B cell (primary cell): Measurements from ENCODE around the gene RBMS3.

Source experiments
- EZH2 ChIP-seq: IDR thresholded peaks from 2 replicates; pipeline ENCODE4 v1.6.1; 2012; ENCODE audit warnings: borderline replicate concordance, low read depth, mild to moderate bottlenecking, moderate library complexity, low read length; ENCODE audit not compliant: insufficient read depth, poor library complexity, severe bottlenecking
- TF ChIP-seq, protein P1 (sequence below): fragments of 200-600 bp; IDR thresholded peaks from one replicate; pipeline ENCODE4 v1.8.0; 2022; ENCODE audit warnings: antibody characterized with exemption, mild to moderate bottlenecking

DNA sequence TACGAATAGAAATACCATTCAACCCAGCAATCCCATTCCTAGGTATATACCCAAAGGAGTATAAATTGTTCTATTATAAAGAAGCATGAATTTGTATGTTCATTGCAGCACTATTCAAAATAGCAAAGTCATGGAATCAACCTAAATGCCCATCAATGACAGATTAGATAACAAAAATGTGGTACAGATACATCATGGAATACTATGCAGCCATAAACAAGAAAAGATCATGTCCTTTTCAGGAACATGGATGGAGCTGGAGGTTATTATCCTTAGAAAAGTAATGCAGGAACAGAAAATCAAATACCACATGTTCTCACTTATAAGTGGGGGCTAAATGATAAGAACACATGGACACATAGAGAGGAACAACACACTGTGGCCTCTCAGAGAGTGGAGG, 571.9 kb downstream of the RBMS3 start:
- TF ChIP-seq, protein P1, sequence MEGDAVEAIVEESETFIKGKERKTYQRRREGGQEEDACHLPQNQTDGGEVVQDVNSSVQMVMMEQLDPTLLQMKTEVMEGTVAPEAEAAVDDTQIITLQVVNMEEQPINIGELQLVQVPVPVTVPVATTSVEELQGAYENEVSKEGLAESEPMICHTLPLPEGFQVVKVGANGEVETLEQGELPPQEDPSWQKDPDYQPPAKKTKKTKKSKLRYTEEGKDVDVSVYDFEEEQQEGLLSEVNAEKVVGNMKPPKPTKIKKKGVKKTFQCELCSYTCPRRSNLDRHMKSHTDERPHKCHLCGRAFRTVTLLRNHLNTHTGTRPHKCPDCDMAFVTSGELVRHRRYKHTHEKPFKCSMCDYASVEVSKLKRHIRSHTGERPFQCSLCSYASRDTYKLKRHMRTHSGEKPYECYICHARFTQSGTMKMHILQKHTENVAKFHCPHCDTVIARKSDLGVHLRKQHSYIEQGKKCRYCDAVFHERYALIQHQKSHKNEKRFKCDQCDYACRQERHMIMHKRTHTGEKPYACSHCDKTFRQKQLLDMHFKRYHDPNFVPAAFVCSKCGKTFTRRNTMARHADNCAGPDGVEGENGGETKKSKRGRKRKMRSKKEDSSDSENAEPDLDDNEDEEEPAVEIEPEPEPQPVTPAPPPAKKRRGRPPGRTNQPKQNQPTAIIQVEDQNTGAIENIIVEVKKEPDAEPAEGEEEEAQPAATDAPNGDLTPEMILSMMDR: no peak
- no peak for TF ChIP-seq EZH2
